HCT116 (cell line): ENCODE results near the gene LCN10. TPM values are rescaled to one million over a fixed set of nuclear protein-coding genes. Genes with fewer than 3 reads are reported as not detected.

Experiments
- ATAC-seq: fragments of 200-7000 bp; cut with Tn5 transposase; 2 replicates; pipeline ENCODE4 v1.9.1; 2020; ENCODE audit warnings: mild to moderate bottlenecking, moderate library complexity
- BruUV-seq: library from RNA; stranded (reverse); fragments of 400-500 nt; replicated peaks from 2 replicates; lab custom pipeline; 2021; lab: Mats Ljungman, UMichigan
- CTCF ChIA-PET: fragments of 300-600 bp; sonication (Branson Sonifier 250); formaldehyde crosslinking; loops from one replicate; lab custom pipeline; 2021; ENCODE audit warnings: antibody characterized with exemption; lab: Charles Lee
- POLR2A ChIA-PET: fragments of 300-600, 350-600 bp; sonication (Branson Sonifier 250); formaldehyde crosslinking; loops from one replicate; lab custom pipeline; 2021; ENCODE audit warnings: antibody characterized with exemption; lab: Charles Lee
- RAD21 ChIA-PET, 2 experiments: fragments of 300-600 bp; sonication (Branson Sonifier 250); formaldehyde crosslinking; loops; one replicate each; lab custom pipeline; 2023; ENCODE audit warnings: low total read pairs in 2 of 2; ENCODE audit not compliant: uncharacterized antibody in 2 of 2, unreplicated experiment in 2 of 2, low non-redundant PET in 1 of 2; lab: Charles Lee
- DNase-seq: peaks from one replicate; pipeline ENCODE4 v3.0.0-alpha.2; 2010; ENCODE audit warnings: low read depth, low spot score
- H2AFZ ChIP-seq: fragments of 200-600 bp; shearing (Covaris generic), sonication (generic); 2 replicates; pipeline ENCODE4 v1.6.1; 2017; ENCODE audit warnings: low read depth, mixed run types, mixed read lengths, antibody characterized with exemption, low read length; ENCODE audit not compliant: poor library complexity, severe bottlenecking
- H3K27ac ChIP-seq: 2 replicates; pipeline ENCODE4 v1.5.1; 2012; ENCODE audit warnings: low read depth, low read length
- H3K27me3 ChIP-seq: fragments of 200-600 bp; sonication (generic); 2 replicates; pipeline ENCODE4 v1.6.1; 2016; ENCODE audit warnings: mixed run types, low read length, mixed read lengths; ENCODE audit not compliant: insufficient read depth
- H3K36me3 ChIP-seq, 2 experiments: fragments of 200-500 bp in 1 of 2; fragments of 200-600 bp in 1 of 2; sonication (Bioruptor generic) in 1 of 2; sonication (generic) in 1 of 2; 2 replicates each; pipeline versions ENCODE4 v1.5.1 to v1.6.1; 2014 to 2016; ENCODE audit warnings: low read length in 2 of 2, inconsistent platforms in 1 of 2, mixed read lengths in 1 of 2, mixed run types in 1 of 2; ENCODE audit not compliant: insufficient read depth in 2 of 2, control insufficient read depth in 1 of 2
- H3K4me1 ChIP-seq, 2 experiments: fragments of 200-600 bp in 1 of 2; sonication (generic) in 1 of 2; 2 replicates each; pipeline versions ENCODE4 v1.5.1 to v1.6.1; 2012 to 2017; ENCODE audit warnings: low read length in 2 of 2, inconsistent platforms in 1 of 2, mild to moderate bottlenecking in 1 of 2, mixed read lengths in 1 of 2, mixed run types in 1 of 2, moderate library complexity in 1 of 2; ENCODE audit not compliant: insufficient read depth in 2 of 2, control insufficient read depth in 1 of 2
- H3K4me2 ChIP-seq: fragments of 200-600 bp; sonication (generic); 2 replicates; pipeline ENCODE4 v1.6.1; 2017; ENCODE audit warnings: mixed run types, low read length, mixed read lengths
- H3K4me3 ChIP-seq, 2 experiments: fragments of 200-600 bp in 1 of 2; sonication (generic) in 1 of 2; replicated peaks in 1 of 2; 2 replicates each; pipeline ENCODE4 v1.5.1; 2011 to 2016; ENCODE audit warnings: low read length in 2 of 2, control low read depth in 1 of 2, low read depth in 1 of 2, mild to moderate bottlenecking in 1 of 2, mixed read lengths in 1 of 2, mixed run types in 1 of 2
- H3K79me2 ChIP-seq: fragments of 200-600 bp; sonication (generic); 2 replicates; pipeline ENCODE4 v1.6.1; 2017; ENCODE audit warnings: mild to moderate bottlenecking, mixed run types, low read length, moderate library complexity, mixed read lengths; ENCODE audit not compliant: insufficient read depth
- H3K9ac ChIP-seq: fragments of 200-600 bp; sonication (generic); 2 replicates; pipeline ENCODE4 v1.6.1; 2016; ENCODE audit warnings: low read length, mixed read lengths
- H3K9me2 ChIP-seq: fragments of 200-600 bp; sonication (generic), shearing (Covaris generic); 2 replicates; pipeline ENCODE4 v1.6.1; 2017; ENCODE audit warnings: mixed run types, mild to moderate bottlenecking, moderate library complexity; ENCODE audit not compliant: insufficient read depth
- H3K9me3 ChIP-seq, 2 experiments: fragments of 200-500 bp in 1 of 2; fragments of 200-600 bp in 1 of 2; sonication (Bioruptor generic) in 1 of 2; sonication (generic) in 1 of 2; 2 replicates each; pipeline ENCODE4 v1.6.1; 2014 to 2017; ENCODE audit warnings: low read length in 2 of 2, mixed read lengths in 2 of 2, inconsistent platforms in 1 of 2, low read depth in 1 of 2, mild to moderate bottlenecking in 1 of 2, mixed run types in 1 of 2, moderate library complexity in 1 of 2; ENCODE audit not compliant: control insufficient read depth in 1 of 2, insufficient read depth in 1 of 2
- H4K20me1 ChIP-seq: fragments of 200-600 bp; sonication (generic), shearing (Covaris generic); 2 replicates; pipeline ENCODE4 v1.6.1; 2017; ENCODE audit warnings: mixed run types, mild to moderate bottlenecking, moderate library complexity; ENCODE audit not compliant: insufficient read depth
- ATF3 ChIP-seq: IDR thresholded peaks from 2 replicates; pipeline ENCODE4 v1.6.1; 2012
- CBX3 ChIP-seq: IDR thresholded peaks from 2 replicates; pipeline ENCODE4 v1.6.1; 2012; ENCODE audit warnings: low read depth
- CEBPB ChIP-seq: IDR thresholded peaks from 2 replicates; pipeline ENCODE4 v1.6.1; 2012; ENCODE audit warnings: low read depth
- EGR1 ChIP-seq: IDR thresholded peaks from 2 replicates; pipeline ENCODE4 v1.6.1; 2012; ENCODE audit warnings: low read depth
- ELF1 ChIP-seq: IDR thresholded peaks from 2 replicates; pipeline ENCODE4 v1.6.1; 2012; ENCODE audit warnings: low read depth, borderline replicate concordance
- EZH2 ChIP-seq: fragments of 200-600 bp; sonication (generic); IDR thresholded peaks from 2 replicates; pipeline ENCODE4 v1.6.1; 2017; ENCODE audit warnings: antibody characterized with exemption, mixed run types
- EZH2phosphoT487 ChIP-seq: fragments of 200-600 bp; IDR thresholded peaks from 2 replicates; pipeline ENCODE4 v1.6.1; 2018; ENCODE audit warnings: antibody characterized with exemption, borderline replicate concordance
- FOSL1 ChIP-seq: IDR thresholded peaks from 2 replicates; pipeline ENCODE4 v1.6.1; 2012; ENCODE audit warnings: low read depth
- JUND ChIP-seq: IDR thresholded peaks from 2 replicates; pipeline ENCODE4 v1.6.1; 2012
- POLR2AphosphoS5 ChIP-seq: IDR thresholded peaks from 2 replicates; pipeline ENCODE4 v1.6.1; 2011; ENCODE audit warnings: mild to moderate bottlenecking, low read depth, low read length, moderate library complexity
- RAD21 ChIP-seq: IDR thresholded peaks from 2 replicates; pipeline ENCODE4 v1.6.1; 2012; ENCODE audit warnings: low read depth, mild to moderate bottlenecking
- REST ChIP-seq: IDR thresholded peaks from 2 replicates; pipeline ENCODE4 v1.6.1; 2012; ENCODE audit warnings: low read depth
- SIN3A ChIP-seq: IDR thresholded peaks from 2 replicates; pipeline ENCODE4 v1.6.1; 2012; ENCODE audit warnings: low read depth
- SP1 ChIP-seq: IDR thresholded peaks from 2 replicates; pipeline ENCODE4 v1.6.1; 2012; ENCODE audit warnings: low read depth
- SRF ChIP-seq: IDR thresholded peaks from 2 replicates; pipeline ENCODE4 v1.6.1; 2012; ENCODE audit warnings: low read depth
- TCF7L2 ChIP-seq: IDR thresholded peaks from 2 replicates; pipeline ENCODE4 v1.7.0; 2011; ENCODE audit warnings: borderline replicate concordance, inconsistent platforms; ENCODE audit not compliant: insufficient read depth, insufficient read length; ENCODE audit errors: extremely low read depth
- YY1 ChIP-seq: IDR thresholded peaks from 2 replicates; pipeline ENCODE4 v1.6.1; 2011; ENCODE audit warnings: low read length, low read depth, moderate library complexity, mild to moderate bottlenecking; ENCODE audit not compliant: insufficient replicate concordance; ENCODE audit errors: extremely low read depth
- ZBTB33 ChIP-seq: IDR thresholded peaks from 2 replicates; pipeline ENCODE4 v1.6.1; 2011; ENCODE audit warnings: mild to moderate bottlenecking, low read length, moderate library complexity; ENCODE audit not compliant: insufficient replicate concordance; ENCODE audit errors: extremely low read depth
- ZFX ChIP-seq: fragments of 450-650 bp; IDR thresholded peaks from 2 replicates; pipeline ENCODE4 v1.6.1; 2017
- ZNF274 ChIP-seq: fragments of 200-500 bp; sonication (Bioruptor generic); IDR thresholded peaks from 2 replicates; pipeline ENCODE4 v1.6.1; 2014; ENCODE audit warnings: mild to moderate bottlenecking, low read depth, low read length, inconsistent platforms
- intact Hi-C: fragments of 100-400 bp; cut with micrococcal nuclease; formaldehyde crosslinking; loops from 2 replicates; pipeline ENCODE4 v1.10.0; 2022
- total RNA-seq: library from RNA; stranded (reverse); gene quantifications from one replicate; pipeline ENCODE4 v1.2.1, GENCODE V29; 2021; ENCODE audit not compliant: unreplicated experiment

The LCN10 gene
- total RNA-seq, 1 experiment from 2014 or later = not detected

- TF ChIP-seq SRF (no peak), REST (no peak), JUND (no peak)
Measured at GRCh38 chr9:136746621-136747020, 3.9 kb upstream of the LCN10 start (continued).

- Histone ChIP-seq H4K20me1 (no peaks in the 10 kb centered on the region), H2AFZ (no peak overlapping the region), H3K9ac (no peak overlapping the region), H3K9me2 (no peaks in the 10 kb centered on the region), H3K27ac (no peak overlapping the region)
- no peak for ATAC-seq
- no peak for DNase-seq
- TF ChIP-seq CBX3 (no peak), EZH2phosphoT487 (no peak), EZH2 (no peak), SRF (no peak), CEBPB (no peak), TCF7L2 (no peak), POLR2AphosphoS5 (no peak), RAD21 (no peak), ZFX (no peak), JUND (no peak), SIN3A (no peak), SP1 (no peak), ATF3 (no peak), YY1 (no peak), EGR1 (no peak), FOSL1 (no peak), ZNF274 (no peak), ZBTB33 (no peak), ELF1 (no peak)
- TF ChIP-seq, all 23 proteins: peak for 0
- CTCF ChIA-PET = no interaction called here
- no peaks in the 10 kb centered on the region for H3K36me3 ChIP-seq
- POLR2A ChIA-PET = no interaction called here
- H3K4me1 ChIP-seq = no peaks in the 10 kb centered on the region
- intact Hi-C loops = no loop called here
- no peaks in the 10 kb centered on the region for H3K79me2 ChIP-seq
- peaks cover 0 to under 1% of the 10 kb centered on the region in 2 experiments; a peak in 2 of 4 replicates for H3K9me3 ChIP-seq
- RAD21 ChIA-PET = no interaction called here
- H3K4me2 ChIP-seq = no peak overlapping the region
- no TSS peak for BruUV-seq
- no peak overlapping the region for H3K4me3 ChIP-seq
- no peaks in the 10 kb centered on the region for H3K27me3 ChIP-seq
Measured at GRCh38 chr9:136746155-136746490, 3.4 kb upstream of the LCN10 start.
